ENCODE results near the gene FAM120AOS.

DNA sequence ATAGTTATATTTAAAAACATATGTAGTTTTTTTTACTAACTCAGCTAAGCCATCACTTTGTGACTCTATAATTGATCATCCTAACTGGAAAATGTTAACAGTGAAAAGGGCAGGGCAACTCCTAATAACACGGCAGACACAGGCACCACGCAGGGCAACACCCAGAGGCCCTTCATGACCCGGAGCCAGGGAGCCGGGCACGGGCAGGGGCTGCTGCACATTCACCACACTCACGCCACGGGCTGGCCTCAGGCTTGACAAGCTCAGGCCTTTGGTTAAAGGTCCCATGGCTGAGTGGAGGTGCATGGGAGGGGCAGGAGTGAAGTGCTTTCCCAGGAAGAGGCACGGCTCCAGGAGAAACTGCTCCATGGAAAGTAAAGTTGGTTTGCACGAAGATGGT lies 54.9 kb downstream of the FAM120AOS start:
- no peak for TF ChIP-seq EZH2 (IDR thresholded peaks at IDR 0.05; ENCODE audit: borderline replicate concordance, insufficient read depth, low read length, poor library complexity, severe bottlenecking)
- TF ChIP-seq TAF1 (IDR thresholded peaks at IDR 0.05; ENCODE audit: low read depth): no peak
- no peak for TF ChIP-seq EP300 (conservative IDR thresholded peaks at IDR 0.05; ENCODE audit: poor library complexity, severe bottlenecking)
- TF ChIP-seq POLR2AphosphoS5 (IDR thresholded peaks at IDR 0.05): no peak
- TF ChIP-seq, protein P1, sequence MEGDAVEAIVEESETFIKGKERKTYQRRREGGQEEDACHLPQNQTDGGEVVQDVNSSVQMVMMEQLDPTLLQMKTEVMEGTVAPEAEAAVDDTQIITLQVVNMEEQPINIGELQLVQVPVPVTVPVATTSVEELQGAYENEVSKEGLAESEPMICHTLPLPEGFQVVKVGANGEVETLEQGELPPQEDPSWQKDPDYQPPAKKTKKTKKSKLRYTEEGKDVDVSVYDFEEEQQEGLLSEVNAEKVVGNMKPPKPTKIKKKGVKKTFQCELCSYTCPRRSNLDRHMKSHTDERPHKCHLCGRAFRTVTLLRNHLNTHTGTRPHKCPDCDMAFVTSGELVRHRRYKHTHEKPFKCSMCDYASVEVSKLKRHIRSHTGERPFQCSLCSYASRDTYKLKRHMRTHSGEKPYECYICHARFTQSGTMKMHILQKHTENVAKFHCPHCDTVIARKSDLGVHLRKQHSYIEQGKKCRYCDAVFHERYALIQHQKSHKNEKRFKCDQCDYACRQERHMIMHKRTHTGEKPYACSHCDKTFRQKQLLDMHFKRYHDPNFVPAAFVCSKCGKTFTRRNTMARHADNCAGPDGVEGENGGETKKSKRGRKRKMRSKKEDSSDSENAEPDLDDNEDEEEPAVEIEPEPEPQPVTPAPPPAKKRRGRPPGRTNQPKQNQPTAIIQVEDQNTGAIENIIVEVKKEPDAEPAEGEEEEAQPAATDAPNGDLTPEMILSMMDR (IDR thresholded peaks at IDR 0.05; ENCODE audit: poor library complexity, severe bottlenecking): no peak
- no peak for TF ChIP-seq RAD21 (conservative IDR thresholded peaks at IDR 0.05)
- no peak for TF ChIP-seq MXI1 (conservative IDR thresholded peaks at IDR 0.05; ENCODE audit: poor library complexity, severe bottlenecking)
- TF ChIP-seq, protein P2, sequence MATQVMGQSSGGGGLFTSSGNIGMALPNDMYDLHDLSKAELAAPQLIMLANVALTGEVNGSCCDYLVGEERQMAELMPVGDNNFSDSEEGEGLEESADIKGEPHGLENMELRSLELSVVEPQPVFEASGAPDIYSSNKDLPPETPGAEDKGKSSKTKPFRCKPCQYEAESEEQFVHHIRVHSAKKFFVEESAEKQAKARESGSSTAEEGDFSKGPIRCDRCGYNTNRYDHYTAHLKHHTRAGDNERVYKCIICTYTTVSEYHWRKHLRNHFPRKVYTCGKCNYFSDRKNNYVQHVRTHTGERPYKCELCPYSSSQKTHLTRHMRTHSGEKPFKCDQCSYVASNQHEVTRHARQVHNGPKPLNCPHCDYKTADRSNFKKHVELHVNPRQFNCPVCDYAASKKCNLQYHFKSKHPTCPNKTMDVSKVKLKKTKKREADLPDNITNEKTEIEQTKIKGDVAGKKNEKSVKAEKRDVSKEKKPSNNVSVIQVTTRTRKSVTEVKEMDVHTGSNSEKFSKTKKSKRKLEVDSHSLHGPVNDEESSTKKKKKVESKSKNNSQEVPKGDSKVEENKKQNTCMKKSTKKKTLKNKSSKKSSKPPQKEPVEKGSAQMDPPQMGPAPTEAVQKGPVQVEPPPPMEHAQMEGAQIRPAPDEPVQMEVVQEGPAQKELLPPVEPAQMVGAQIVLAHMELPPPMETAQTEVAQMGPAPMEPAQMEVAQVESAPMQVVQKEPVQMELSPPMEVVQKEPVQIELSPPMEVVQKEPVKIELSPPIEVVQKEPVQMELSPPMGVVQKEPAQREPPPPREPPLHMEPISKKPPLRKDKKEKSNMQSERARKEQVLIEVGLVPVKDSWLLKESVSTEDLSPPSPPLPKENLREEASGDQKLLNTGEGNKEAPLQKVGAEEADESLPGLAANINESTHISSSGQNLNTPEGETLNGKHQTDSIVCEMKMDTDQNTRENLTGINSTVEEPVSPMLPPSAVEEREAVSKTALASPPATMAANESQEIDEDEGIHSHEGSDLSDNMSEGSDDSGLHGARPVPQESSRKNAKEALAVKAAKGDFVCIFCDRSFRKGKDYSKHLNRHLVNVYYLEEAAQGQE (IDR thresholded peaks at IDR 0.05; ENCODE audit: borderline replicate concordance): no peak
- TF ChIP-seq SMC3 (conservative IDR thresholded peaks at IDR 0.05; ENCODE audit: poor library complexity): no peak
